HK-2 (cell line): ENCODE data around the gene ATP6V0E2.

Experiments
- DNase-seq: peaks from one replicate; pipeline ENCODE4 v3.0.0-alpha.2; 2018; ENCODE audit not compliant: unreplicated experiment

The ATP6V0E2 gene

DNA sequence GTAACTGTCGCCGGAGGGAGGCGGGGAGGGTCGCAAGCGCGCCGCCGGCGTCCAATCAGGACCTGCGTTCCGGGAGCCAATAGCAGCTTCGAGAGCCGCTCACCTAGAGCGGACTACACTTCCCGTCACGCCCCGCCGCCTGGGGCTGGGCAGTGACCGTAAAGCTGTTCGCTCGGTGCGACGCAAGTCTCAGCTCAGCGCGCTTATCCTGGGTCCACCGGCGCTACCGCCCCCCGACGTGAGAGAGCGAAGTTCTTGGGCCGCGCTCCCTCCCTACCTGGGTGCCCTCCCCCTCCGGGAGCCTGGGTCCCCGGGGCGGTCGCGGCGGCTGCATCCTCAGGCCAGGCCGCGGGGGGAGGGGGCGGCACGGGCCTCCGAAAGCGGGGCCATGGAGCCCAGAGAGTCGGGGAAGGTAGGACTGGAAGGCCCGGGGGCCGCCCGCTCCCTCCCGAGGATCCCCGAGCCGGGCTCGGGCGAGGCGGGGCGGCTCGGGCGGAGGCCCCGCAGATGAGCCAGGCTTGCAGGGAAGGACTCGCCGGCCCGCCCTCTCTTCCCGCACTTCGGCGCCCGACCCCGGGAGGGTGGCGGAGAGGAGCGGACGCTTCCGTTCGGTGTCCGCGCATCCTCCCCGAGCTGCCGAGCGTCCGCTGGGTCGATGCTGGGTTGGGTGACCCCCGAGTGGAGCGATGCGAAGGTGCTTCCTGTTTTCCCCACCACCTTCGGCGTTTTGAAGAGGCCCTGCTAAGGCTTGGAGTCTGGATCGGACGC, 35.4 kb upstream of the ATP6V0E2 start, which contains the start of gene ZNF862:
Gene ZNF862 (plus strand): TSS at position 152 of the 768 bp plus-strand sequence. CDS start 237 bp downstream, at position 389.
- DNase-seq: peak; percentile 97

DNA sequence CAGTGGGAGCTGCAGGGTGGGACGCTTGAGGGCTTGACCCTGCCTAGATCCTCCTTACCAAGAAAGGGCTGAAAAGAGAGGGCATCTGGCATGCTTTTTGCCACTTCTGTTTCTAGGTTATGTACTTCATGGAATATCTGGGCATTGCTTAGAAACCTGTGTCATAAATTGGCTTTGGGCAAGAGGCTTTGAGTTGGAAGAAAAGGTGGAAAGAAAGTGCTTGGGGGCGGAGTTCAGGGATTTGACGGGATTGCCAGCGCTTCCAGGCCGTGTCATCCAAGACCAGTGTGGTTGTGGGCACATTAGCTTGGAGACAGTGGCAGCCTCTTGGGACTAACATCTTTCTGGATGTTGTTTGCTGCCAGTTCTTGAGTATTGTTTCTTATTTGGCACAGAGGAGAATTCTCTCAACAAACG, 34.8 kb upstream of the ATP6V0E2 start:
- DNase-seq: peak; percentile 41

DNA sequence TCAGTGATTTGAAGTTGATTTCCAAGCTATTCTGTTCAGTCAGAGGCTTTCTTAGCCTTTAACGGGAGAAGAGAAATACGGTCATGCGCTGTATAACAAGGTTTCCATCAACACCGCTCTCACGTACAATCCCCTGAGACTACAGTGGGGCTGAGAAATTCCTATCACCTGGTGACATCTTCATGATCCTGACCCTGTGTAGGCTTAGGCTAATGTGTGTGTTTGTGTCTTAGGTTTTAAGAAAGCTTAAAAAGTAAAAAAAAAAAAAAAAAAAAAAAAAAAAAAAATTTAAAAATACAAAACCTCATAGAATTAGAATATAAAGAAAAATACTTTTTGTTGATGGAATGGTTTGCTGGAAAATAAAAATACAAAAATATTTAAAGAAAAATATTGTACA, 33.8 kb upstream of the ATP6V0E2 start:
- DNase-seq: no peak

DNA sequence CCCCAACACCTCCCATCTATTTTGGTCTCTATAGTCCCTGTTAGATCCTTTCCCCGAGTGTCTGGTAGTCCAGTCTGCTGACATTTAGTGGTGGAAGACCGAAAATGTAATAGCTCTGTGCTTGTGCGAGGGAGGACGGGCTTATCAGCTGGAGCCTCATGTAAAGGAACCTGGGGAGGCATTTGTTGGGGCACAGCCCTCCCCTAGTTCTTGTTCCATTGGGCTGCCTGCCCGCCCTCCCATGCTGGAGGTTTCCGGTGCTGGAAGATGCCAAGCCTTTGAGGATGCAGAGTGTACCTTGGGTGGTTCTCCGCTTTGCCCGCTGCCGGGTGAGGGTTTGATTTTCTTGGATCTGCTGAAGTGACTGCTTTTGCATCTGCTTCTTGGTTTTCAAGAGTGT, 30.2 kb upstream of the ATP6V0E2 start:
- DNase-seq: no peak

DNA sequence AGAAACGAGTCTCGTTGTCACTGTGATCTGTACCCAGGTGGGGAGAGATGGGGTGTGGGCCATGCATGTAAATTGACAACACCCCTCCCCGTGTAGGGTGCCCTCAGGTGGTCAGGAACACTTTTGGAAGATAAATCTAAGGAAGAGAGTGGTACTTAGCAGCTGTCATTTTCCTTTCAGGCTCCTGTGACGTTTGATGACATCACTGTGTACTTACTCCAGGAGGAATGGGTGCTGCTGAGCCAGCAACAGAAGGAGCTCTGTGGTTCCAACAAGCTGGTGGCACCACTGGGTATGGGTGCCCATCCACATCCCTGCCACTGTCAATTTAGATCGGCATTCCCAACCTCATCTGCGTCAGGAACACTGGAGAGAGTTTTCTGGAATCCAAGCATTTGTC, 29.3 kb upstream of the ATP6V0E2 start:
- no peak for DNase-seq

DNA sequence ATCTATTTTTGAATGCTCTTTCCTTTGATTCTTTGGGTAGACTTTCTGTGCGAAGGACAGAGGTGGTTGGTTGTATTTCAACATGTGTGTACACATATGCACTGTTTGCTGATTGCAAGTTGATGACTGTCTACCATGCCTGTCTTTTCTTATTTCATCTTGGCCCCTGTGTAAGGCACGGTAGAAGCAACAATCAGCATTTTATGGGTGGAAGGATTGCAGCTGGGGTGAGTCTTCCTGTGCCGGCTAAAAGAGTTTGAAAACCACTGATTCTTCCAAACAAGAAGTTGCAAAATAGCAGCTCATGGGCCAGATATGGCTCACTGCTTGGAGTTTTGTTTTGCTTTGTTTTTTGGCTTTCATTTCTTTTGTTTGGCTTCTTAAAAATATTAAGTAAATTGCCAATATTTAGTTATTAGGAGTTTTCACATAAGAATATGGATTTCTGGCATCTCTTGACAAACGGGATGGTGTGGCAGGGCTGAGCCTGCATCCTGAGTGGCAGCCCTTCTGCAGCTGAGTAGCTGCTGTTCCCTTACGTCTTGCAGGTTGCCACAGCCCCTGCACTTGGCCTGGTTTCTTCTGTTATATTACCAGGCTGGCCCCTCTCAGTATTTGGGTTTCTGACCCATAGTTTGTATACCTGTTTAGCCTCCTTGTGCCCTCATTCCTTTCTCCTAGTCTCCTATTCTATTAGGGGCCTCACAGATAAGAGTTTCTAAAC, 28.4 kb upstream of the ATP6V0E2 start:
- DNase-seq: no peak

DNA sequence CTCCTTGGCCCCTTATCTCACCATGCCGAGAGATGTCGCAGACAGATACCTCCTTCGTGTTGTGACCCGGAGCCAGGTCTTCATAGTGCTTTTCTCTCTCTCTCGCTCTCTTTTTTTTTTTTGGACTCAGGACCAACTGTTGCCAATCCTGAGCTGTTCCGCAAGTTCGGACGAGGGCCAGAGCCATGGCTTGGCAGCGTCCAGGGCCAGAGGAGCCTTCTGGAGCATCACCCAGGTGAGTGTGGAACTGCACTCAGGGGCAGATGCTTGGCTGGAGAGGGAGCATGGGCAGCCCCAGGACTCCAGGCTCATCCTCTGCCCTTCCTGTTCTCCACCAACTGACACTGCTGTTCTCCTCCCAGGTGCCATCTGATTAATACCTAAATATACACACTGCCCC, 27.7 kb upstream of the ATP6V0E2 start:
- DNase-seq: no peak

DNA sequence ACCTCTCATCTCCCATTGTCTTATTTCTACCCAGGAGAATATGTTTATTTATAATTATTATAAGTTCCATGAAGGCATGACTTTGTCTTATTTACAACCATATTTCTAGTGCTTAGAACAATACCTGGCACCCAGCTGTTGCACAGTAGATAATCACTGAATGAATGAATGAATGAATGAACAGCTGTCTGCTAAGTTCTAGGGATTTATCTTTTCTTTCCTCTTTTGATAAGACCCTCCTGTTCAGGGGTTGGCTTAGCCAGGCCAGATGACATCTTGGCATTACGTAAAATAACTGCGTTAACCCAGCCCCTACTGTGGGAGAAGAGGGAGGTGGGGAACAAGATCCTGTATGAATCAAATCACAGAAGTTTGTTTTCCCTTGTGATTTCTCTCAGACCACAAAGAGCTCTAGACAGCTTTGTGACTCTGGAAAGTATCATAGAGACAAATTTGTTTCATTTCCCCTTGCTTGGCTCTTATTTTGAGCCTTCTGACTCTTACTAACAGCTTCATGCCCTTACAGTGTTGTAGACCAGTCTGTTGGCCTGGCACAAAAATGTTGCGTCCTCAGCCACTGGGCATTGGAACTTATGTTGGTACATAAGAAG, 27.2 kb upstream of the ATP6V0E2 start:
- no peak for DNase-seq

DNA sequence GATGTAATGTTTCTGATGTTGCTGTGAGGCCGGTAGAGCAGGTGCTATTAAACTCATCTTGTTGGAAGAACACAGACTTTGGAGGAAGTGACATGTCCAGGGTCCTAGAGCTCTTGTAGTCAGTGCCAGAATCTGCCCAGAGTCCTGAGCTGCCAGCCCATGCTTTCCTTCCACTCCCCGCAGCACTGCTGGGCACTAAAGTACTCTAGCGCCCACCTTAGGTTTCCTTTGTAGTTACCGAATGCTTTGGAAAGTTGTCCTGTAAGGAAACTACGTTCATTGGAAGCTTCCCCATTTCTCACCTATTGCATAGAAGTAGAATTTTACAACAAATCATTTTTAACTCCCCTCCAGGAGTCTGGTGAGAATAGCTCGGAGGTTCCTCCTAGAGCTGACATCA, 24.6 kb upstream of the ATP6V0E2 start:
- DNase-seq: no peak

DNA sequence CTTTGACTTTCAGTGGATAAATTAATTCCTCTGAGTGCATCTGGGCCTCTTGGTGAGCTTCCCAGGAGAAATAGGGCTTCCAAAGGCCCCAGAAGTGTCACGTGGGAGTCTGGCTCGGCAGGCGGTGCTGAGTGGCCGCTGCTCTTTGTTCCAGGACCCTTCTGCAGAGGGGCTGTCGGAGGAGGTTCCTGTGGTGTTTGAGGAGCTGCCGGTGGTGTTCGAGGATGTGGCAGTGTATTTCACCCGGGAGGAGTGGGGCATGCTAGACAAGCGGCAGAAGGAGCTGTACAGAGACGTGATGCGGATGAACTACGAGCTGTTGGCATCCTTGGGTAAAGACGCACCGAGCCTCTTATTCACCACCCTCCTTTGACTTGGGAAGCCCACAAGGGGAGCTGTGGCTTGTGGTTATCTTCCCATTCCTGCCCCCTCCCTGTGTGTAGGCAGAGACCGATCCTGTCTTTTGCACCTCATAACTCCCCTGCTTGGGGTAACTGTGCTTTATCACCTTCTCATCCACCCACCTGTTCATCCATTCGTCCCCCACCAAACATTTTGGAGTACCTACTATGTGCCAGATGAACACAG, 23.7 kb upstream of the ATP6V0E2 start:
- no peak for DNase-seq

DNA sequence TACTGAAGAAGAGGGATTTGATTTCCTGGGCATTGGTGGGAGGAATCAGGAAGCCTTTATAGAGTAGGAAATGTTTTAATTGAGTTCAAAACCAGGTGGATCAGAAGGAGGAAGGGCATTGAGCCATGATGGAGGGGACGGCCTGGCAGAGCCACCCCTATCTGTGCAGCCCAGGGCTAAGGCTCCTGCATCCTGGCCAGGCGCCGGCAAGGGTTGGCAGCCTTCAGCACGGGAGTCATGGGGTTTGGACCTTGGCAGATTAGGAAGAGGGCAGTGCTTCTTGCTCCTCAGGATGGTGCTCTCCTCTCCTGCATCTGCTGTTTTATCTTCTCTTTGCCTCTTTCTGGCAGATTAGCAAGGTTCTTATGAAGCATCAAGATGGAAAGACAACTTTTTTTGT, 23.1 kb upstream of the ATP6V0E2 start:
- no peak for DNase-seq

DNA sequence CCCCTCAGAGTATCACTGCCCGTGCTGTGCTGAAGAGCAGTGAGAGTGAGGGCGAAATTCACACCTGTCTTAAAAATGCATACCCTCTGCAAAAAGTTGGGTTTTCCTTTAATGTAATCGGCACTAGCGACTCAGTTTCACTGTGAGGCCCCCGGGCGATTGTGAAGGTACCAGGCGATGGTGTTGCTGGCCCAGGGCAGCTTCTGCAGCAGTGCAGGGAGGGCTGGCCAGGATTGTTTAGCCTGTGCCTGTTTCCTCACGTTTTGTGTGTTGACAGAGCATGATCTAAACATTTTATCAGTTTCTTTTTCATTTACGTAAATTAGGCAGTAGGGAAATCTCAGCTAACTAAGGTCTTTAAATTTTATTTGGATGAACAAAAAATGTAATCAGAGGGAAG, 22.3 kb upstream of the ATP6V0E2 start:
- no peak for DNase-seq

DNA sequence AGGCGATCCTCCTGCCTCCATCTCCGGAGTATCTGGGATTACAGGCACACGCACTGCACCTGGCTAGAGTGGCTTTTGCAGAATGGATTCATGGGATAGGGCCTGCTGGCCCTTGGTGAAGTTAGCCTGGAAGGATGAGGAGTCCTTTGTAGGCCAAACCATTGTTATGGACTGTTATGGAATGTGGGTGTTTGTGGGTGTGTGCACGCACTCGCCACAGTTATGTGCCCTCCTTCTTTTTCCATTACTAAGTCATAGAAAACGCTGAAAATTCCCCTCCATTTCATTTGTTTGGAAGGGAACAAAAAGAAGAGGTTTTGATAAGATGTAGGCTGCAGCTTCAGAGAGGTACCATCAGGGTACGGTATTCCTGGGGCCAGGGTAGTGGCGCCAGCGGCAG, 20.6 kb upstream of the ATP6V0E2 start:
- no peak for DNase-seq

DNA sequence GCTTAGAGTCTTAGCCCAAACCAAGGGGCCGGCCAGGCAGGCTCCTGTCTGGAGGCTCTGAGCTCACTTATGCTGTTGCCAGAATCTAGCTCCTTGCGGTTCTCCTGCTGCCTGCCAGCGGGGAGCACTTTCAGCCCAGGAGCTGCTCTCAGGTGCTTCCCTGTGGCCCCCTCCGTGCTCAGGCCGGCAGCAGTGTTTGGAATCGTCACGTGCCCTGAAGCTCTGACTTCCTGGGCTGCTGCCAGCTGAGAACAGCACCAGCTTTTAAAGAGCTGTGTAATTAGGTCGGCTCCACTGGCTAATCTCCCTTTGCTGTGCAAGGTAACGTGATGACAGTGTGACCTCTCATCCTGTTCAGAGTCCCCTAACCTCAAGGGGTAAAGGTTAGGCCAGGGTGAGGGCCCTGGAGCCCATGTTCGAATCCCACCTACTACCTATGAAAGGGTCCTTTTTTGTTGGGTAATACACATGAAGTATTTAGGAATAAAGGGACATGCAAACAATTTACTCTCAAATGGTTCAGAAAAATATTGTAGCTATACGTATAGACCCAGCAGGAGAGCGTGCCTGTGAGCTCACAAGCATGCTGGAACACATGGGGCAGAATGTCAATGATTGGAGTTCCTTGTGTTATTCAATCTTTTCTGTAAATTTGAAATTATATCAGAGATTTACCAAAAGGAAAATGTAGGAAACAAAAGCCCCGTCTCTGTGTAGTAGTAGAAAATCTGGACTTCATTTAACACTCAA, 19.0 kb upstream of the ATP6V0E2 start:
- peak; percentile 29 for DNase-seq

DNA sequence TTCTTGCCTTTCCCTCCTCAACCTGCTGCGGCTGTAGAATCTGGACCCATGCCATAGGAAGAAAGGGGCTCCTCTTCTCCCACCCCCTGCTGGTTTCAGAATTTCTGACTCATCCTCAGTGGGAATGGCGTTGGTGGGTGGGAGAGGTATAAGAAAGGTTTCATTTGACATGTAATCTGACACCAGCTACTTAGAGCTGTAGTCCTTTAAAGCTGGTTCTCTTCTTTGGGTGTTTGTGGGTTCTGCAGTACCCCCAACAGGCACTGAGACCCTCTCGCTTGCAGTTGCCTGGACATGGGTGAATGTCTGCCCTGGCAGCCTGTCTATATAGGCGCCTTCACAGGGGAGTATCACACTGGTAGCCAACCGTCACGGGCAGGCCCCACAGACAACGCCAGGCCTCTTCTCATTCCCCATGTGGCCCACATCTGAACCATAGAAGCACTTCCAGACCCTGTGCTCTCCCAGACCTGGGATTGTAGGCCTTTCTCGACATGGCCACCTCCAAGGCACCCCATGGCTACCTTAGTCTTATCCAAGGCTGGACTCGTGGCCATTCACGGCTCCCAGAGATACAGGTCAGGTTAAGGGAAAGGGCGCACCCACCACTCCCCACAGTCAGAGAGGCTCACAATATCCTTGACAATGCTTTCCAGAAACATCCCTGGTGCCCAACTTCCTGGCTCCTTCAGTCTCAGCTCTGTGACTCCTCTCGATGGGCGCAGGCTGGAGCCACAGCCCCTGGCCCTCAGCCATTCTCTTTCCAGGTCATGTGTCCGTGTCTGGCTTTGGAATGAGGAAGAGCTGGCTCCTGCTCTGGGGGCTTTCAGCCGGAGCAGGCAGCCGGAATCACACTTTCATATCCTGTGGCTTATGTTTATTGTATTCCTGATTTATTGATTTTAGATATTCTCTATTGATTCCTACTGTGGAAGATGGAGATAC, 18.1 kb upstream of the ATP6V0E2 start:
- DNase-seq: no peak

DNA sequence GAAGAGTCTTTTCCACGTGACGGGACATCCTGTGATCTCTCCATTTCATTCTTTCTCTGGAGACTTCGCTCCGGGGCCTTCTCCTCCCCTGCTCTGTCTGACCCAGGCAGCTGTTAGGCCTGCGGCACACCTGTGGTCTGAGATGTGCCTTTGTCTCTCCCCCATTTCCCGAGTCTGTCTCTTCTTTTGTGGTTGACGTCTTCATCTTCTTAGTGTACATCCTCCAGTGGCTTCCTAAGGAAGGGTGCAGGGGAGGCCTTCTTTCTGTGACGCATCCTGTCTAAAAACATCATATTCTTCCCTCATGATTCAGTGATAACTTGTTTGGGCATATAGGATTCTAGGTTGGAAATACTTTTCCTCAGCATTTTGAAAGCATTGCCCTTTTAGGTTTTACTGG, 17.2 kb upstream of the ATP6V0E2 start:
- no peak for DNase-seq

DNA sequence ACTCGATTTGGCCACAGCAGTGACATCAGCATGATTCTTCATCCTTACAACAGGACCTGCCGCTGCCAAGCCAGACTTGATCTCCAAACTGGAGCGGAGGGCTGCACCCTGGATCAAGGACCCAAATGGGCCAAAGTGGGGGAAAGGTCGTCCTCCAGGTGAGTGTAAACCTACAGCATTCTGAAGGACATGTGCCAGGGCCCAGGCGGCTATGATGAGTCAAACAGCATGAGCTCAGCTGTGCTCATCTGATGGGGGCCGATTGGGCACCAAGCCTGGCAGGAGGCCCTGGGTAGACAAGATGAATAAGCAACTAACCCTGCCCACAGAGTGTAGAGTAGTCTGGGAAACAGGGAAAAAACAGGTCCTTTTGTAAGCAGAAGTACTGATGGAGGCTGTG, 14.4 kb upstream of the ATP6V0E2 start:
- no peak for DNase-seq

DNA sequence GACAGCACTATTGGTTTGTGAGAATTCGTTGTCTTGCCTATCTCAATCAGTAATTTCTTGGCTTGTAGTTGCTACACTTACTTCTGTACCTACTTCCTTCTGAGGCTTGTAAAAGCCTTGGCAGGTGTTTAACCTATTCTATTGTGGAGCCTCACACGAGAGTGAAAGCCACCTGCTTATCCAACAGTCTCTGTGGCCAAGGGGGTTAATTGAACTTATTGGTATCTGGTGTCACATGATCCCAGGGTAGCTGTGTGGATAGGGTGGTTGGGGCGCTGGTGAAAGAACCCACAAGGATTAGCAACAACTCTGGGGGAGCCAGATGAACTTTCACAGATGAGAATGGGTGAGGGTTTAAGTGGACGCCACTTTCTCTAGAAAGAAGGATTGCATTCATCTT, 13.9 kb upstream of the ATP6V0E2 start:
- DNase-seq: no peak

DNA sequence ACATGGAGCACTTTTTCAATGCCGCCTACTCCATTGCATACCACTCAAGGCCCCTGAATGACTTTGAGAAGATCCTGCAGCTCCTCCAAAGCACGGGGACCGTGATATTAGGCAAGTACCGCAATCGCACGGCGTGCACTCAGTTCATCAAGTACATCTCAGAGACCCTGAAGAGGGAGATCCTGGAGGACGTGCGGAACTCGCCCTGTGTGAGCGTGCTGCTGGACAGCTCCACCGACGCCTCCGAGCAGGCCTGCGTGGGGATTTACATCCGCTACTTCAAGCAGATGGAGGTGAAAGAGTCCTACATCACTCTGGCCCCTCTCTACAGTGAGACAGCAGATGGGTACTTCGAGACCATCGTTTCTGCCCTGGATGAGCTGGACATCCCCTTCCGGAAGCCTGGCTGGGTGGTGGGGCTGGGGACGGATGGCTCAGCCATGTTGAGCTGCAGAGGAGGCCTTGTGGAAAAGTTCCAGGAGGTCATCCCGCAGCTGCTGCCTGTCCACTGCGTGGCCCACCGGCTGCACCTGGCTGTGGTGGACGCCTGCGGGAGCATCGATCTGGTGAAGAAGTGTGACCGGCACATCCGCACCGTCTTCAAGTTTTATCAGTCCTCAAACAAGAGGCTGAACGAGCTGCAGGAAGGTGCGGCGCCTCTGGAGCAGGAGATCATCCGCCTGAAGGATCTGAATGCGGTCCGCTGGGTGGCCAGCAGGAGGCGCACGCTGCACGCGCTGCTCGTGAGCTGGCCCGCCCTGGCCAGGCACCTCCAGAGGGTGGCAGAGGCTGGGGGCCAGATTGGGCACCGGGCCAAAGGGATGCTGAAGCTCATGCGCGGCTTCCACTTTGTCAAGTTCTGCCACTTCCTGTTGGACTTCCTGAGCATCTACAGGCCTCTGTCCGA, 12.7 kb upstream of the ATP6V0E2 start:
- DNase-seq: no peak

DNA sequence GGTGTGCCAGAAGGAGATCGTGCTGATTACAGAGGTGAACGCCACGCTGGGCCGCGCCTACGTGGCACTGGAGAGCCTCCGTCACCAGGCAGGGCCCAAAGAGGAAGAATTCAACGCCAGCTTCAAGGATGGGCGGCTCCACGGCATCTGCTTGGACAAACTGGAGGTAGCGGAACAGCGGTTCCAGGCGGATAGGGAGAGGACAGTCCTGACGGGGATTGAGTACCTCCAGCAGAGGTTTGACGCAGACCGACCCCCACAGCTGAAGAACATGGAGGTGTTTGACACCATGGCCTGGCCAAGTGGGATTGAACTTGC, 12.1 kb upstream of the ATP6V0E2 start:
- no peak for DNase-seq
